LNCaP clone FGC (cell line): ENCODE data around the gene PMFBP1.

Source experiments
- DNase-seq: peaks from one replicate; pipeline ENCODE4 v3.0.0-alpha.2; 2011; ENCODE audit warnings: low read depth
- H3K4me3 ChIP-seq: 2 replicates; pipeline ENCODE4 v1.5.1; 2011; ENCODE audit warnings: mild to moderate bottlenecking, low read depth, low read length, control low read depth
- CTCF ChIP-seq: IDR thresholded peaks from 2 replicates; pipeline ENCODE4 v1.5.1; 2012; ENCODE audit warnings: mild to moderate bottlenecking; ENCODE audit not compliant: control insufficient read depth, insufficient read depth; ENCODE audit errors: extremely low read depth

Gene PMFBP1

GRCh38 chr16:72171236-72171635, 719 bp downstream of the PMFBP1 start:
- no peak for TF ChIP-seq CTCF
- no peak for DNase-seq

GRCh38 chr16:72169708-72170107, 2.2 kb downstream of the PMFBP1 start:
- no peak overlapping the region for H3K4me3 ChIP-seq
- DNase-seq: peak; percentile 42
- no peak for TF ChIP-seq CTCF

More at GRCh38 chr16:72171236-72171635, 719 bp downstream of the PMFBP1 start:
- no peak overlapping the region for H3K4me3 ChIP-seq

GRCh38 chr16:72168365-72168764, 3.6 kb downstream of the PMFBP1 start:
- H3K4me3 ChIP-seq: no peak overlapping the region
- no peak for TF ChIP-seq CTCF
- DNase-seq: no peak

GRCh38 chr16:72166954-72167561, 4.9 kb downstream of the PMFBP1 start:
- no peak overlapping the region for H3K4me3 ChIP-seq
- no peak for DNase-seq
- TF ChIP-seq CTCF: no peak

GRCh38 chr16:72166151-72166550, 5.8 kb downstream of the PMFBP1 start:
- DNase-seq: no peak
- no peak overlapping the region for H3K4me3 ChIP-seq
- no peak for TF ChIP-seq CTCF

GRCh38 chr16:72164691-72165090, 7.3 kb downstream of the PMFBP1 start:
- no peak for DNase-seq
- H3K4me3 ChIP-seq: no peak overlapping the region
- TF ChIP-seq CTCF: no peak

GRCh38 chr16:72162105-72162692, 9.8 kb downstream of the PMFBP1 start:
- DNase-seq: no peak
- TF ChIP-seq CTCF: no peak
- H3K4me3 ChIP-seq: no peak overlapping the region
